ENCODE data around the gene NDUFV3.
"Not testable (repeated sequence)": the region's sequence is repeated elsewhere in the genome, so short reads cannot be mapped to it uniquely, and the experiment has no call there.

The NDUFV3 gene

DNA sequence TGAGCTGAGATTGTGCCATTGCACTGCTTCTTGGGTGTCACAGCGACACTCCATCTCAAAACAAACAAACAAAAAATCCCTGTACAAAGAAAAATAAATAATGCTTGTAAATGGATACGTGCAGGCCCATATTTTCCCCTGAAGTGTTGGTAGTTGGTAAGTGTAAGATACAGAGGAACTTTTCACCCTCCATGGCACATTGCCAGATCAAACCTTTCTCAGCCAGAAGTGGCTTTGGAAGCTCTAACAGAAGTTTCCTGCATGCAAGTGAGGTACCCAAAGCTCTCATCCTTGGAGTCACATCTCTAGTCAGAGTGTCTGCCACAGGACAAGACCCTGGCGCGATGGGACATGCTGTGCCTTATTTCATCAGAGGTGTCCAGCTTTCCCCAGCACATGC is 7.3 kb downstream of the NDUFV3 start:
- no peak for DNase-seq (ENCODE audit: low read depth)

DNA sequence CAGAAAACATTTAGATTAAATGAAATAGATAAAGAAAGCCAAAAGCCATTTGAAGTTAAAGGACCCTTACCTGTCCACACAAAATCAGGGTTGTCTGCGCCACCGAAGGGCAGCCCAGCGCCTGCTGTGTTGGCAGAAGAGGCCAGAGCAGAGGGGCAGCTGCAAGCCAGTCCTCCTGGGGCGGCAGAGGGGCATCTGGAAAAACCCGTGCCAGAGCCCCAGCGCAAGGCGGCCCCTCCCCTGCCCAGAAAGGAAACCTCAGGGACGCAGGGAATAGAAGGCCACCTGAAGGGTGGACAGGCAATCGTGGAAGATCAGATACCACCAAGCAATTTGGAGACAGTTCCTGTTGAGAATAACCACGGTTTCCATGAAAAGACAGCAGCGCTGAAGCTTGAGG is 10.7 kb downstream of the NDUFV3 start:
- DNase-seq (ENCODE audit: low read depth): no peak

DNA sequence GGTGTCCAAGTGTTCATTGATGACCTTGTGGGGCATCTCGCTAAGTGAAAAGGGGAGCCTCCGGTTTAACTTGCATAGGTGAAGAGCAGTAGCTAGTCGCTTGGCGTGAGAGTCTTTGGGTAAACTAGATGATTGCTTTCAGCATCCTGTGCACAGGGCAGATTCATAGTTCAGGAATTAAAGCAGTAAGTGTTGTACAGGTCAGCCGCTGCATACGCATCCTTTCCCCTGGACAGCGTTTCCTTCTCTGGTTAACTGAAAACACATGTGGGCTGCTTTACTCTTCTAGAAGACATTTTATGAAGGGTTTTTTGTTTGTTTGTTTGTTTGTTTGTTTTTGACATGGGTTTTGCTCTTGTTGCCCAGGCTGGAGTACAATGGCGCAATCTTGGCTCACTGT is 12.1 kb downstream of the NDUFV3 start:
- no peak for DNase-seq (ENCODE audit: low read depth)

DNA sequence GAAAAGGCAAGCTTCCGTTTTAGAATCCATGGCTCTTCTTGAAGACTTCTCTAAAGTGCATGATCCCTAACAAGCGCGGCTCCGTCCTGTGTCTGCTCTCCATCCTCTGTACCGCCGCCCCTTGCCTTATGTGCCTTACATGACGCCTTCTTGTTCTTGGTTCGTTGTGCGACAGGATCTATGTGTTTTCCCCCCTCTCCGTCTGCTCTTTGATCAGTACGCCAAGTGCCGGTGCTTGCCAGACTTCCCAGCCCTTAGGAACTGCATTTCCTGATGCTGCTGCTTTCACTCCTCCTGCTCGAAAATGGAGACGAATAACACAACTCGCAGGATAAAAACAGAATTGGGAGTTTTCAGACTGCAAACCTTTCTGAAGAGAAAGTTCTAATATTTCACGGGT is 13.1 kb downstream of the NDUFV3 start:
- no peak for DNase-seq (ENCODE audit: low read depth)

DNA sequence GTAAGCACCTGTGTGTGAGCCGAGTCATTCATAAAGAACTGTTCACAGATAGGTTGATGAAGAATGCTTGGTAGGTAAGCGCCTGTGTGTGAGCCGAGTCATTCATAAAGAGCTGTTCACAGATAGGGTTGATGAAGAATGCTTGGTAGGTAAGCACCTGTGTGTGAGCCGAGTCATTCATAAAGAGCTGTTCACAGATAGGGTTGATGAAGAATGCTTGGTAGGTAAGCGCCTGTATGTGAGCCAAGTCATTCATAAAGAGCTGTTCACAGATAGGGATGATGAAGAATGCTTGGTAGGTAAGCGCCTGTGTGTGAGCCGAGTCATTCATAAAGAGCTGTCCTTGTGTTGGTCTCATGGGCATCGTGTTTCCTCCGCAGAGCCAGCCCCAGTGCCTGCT is 15.4 kb downstream of the NDUFV3 start:
- not testable (repeated sequence) for DNase-seq (ENCODE audit: low read depth)

DNA sequence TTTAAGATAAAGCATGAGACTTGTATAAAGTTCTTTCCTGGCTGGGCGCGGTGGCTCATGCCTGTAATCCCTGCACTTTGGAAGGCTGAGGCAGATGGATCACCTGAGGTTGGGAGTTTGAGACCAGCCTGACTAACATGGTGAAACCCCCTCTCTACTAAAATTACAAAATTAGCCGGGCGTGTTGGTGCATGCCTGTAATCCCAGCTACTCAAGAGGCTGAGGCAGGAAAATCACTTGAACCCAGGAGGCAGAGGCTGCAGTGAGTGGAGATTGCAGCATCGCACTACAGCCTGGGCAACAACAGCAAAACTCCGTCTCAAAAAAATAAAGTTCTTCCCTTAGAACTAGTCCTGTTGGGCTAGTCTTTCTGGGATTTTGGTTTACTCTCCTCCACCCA is 18.8 kb downstream of the NDUFV3 start:
- not testable (repeated sequence) for DNase-seq (ENCODE audit: low read depth)

DNA sequence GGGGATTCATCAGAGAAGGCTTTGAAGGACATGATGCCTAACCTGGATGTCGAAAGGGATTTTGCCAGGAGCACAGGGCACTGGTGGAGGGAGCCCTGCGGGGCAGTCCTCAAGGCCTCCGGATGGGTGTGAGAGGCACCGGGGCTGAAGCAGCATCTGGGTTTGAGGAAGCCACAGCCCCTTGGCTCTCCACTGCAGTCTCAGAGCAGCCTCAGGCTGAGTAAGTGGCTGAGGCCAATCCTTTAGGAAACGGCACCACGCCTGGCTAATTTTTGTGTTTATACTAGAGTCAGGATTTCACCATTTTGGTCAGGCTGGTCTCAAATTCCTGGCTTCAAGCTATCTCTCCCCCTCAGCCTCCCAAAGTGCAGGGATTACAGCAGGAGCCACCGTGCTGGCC is 20.4 kb downstream of the NDUFV3 start:
- no peak for DNase-seq (ENCODE audit: low read depth)

DNA sequence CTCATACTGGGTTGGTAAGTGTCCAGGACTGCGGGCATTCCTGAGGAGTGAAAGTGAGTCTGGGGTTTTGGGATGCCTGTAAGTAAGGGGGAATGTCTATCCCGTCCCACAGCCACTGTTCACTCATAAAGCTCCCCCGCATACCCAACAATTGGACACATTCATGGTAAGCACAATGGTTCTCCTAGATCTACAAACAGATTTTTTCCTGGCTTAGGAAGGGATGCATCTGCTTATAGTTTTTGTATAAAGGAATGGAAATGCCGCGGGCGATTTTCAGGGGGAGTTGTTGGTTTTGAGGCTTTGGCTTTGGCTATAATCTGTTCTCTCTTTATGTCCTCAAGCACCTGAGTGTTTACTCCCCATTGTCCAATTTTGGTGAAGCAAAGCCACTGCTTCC is 25.2 kb downstream of the NDUFV3 start:
- DNase-seq (ENCODE audit: low read depth): no peak

DNA sequence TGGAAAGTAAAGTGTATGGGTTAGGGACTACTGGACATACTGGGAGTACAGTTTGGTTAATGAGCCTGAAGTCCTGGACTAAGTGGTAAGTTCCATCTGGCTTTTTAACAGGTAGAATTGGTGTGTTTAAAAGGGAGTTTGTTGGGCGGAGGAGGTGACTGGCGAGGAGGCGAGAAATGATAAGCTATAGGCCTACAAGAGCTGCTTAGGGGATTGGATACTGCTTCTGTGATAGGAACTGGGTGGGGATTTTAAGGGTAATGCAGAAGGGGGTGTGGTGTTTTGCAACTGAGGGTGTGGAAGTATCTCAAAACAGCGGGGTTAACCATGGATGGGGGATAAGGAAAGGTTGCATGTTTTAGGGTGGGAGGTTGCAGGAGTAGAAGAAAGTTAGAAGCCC is 28.8 kb downstream of the NDUFV3 start:
- DNase-seq (ENCODE audit: low read depth): no peak

DNA sequence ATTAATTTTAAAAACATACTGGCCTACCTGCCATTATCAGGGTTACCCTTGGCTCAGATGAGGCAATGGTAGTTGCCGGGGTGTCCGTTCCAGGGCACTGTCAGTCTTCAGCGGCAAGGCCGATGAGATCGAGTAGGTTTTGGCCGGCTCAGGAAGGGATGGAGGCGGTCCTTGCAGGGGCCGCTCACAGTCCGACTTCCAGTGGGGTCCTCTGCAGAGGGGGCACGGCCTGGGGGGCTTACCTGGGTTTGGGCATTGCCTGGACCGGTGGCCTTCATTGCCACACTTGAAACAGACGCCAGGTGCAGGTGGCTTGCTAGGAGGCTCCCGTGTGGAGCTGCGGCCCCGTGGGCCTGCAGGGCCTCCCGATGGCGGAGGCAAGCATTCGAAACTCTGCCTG is 29.8 kb downstream of the NDUFV3 start:
- no peak for DNase-seq (ENCODE audit: low read depth)

DNA sequence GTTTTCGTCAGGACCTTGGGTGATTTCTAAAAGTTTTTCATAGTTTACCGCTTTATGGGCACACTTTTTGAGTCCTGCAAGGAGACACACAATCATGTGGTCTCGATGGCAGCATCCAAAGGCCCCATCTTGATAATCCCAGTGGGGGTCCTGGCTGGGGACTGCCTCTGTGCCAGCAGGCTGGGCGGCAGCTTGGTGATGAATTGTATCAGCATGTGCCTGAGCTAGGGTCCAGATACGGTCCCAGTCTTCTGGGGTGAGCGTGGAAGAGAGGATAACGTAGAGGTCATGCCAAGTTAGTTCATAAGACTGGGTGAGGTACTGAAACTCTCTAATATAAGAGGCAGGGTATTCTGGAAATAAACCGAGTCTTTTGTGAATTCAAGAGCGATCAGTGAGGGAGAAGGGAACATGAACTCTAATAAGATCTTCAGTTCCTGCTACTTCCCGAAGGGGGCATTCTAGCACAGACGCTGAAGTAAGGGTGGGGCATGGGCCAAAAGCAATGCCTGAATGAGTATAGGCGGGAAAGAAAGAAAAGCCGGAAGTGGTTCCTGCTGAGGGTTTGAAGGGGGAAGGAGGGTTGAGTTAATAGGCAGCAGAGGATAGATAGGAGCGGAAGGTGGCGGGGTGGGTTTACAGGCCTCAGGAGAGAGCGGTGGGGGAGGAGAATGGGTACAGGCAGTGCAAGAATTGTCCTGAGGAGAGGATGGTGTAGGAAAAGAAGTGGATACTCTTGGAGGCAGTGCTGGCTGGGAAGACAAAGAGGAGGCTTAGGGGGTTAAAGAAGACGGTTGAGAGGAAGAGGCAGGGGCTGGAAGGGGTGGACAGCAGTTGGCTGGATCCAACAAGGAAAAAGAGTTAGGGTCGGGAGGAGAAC is 30.7 kb downstream of the NDUFV3 start:
- peak; percentile 68 for DNase-seq (ENCODE audit: low read depth)

DNA sequence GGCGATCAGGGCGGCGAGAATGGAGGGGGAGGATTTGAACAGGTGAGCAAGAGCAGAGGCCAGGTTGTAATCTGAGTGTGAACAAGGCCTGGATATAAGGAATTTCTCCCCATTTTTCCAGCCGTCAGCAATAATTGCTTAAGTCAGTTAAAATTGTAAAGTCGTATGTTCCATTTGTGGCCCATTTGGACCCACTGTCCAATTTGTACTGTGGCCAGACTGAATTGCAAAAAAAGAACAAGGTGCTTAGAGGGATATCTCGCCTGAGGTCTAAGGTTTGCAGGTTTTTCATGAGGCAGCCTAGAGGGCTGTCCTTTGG is 31.3 kb downstream of the NDUFV3 start:
- DNase-seq (ENCODE audit: low read depth): no peak

DNA sequence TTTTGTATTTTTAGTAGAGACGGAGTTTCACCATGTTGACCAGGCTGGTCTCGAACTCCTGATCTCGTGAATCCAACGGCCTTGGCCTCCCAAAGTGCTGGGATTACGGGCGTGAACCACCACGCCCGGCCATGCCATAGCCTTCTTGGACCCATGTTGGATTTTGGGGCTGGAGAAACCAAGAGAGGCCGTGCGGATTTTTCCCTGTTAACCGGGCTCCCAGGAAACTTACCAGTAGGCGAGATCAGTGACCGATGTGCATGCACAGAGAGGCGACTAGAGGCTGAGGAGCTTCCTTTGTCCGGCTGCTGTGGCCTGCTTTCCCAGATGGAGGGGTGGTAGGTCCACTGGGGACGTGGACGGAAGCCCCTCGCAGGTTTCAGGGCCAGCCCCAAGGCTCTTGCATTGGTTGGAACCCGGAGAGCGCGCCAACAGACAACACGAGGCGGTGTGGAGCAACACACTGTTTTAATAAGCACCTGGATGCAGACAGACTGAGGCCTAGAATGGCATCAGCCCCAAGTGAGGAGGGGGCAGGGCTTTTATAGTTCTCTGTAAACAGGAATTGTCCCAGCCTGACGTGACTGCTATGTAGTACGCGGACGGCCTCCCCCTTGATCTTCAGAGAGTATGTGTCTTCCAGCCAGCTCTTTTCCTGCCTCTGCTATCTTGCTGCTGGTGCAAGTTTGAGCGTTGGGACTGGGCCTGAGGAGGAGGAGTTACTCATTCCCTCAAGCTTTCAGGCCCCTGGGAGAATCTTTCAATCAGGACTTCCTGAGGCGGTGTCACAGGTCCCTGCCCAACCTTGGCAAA is 32.2 kb downstream of the NDUFV3 start, which contains the start of gene ERVH48-1:
ERVH48-1 (minus strand) TSS at position 517 of the 813 bp plus-strand sequence. CDS start 6,624 bp downstream, outside the sequence.
- no peak for DNase-seq (ENCODE audit: low read depth)

DNA sequence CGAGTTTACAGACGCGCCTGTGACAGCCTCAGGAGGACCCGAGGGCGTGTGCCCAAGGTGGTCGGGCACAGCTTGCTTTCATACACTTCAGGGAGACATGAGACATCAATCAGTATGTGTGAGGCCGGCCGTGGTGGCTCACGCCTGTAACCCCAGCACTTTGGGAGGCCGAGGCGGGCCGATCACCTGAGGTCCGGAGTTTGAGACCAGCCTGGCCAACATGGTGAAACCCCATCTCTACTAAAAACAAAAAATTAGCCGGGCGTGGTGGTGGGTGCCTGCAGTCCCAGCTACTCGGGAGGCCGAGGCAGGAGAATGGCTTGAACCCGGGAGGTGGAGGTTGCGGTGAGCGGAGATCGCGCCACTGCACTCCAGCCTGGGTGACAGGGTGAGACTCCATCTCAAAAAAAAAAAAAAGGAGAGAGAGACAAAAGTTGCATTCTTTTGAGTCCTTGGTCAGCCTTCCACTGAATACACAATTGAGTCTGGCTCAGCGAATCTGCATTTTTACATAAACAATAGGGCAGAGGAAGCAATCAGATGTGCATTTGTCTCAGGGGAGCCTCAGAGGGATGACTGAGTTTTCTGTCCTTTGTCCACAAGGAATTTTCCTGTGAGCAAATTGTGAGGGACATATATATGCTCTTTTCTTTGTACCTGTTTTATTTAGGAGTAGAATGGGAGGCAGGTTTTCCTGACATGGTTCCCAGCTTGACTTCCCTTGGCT is 34.5 kb downstream of the NDUFV3 start:
- not testable (repeated sequence) for DNase-seq (ENCODE audit: low read depth)

DNA sequence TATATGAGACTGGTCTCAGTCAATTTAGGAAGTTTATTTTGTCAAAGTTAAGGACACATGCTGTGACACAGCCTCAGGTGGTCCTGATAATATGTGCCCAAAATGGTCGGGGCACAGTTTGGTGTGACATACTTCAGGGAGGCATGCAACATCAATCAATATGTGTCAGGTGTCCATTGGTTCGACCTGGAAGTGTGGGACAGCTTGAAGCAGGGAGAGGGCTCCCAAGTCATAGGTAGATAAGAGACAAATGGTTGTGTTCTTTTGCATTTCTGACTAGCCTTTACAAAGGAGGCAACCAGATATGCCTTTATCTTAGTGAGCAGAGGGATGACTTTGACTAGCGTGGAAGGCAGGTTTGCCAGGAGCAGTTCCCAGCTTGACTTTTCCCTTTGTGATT is 36.9 kb downstream of the NDUFV3 start:
- no peak for DNase-seq (ENCODE audit: low read depth)

DNA sequence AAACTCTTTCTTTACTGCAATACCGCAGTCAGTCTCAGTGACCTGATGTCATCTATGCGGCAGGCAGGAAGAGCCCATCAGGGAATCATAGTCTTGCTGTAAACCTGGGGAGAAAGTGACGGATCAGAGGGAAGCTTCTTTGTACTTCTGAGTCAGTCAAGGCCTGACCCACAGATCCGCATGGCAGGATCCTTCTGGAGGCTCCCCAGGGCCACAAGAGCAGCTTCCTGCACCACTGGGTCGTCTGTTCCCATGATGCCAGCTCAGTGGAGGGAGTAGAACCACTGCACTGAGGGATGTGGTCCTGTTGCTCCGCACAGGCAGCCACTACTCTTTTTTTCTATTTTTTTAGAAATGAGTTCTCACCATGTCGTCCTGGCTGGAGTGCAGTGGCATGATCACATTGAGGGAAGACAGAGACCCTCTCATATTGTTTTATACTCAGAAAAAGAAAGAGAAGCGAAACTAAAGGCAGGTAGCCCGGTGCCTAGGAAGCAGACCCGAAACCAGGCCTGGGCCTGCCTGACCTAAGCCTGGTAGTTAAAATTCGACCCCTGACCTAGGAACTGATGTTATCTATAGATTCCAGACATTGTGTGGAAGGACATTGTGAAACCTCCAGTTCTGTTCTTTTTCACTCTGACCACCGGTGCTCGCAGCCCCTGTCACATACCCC is 38.6 kb downstream of the NDUFV3 start:
- DNase-seq (ENCODE audit: low read depth): no peak

DNA sequence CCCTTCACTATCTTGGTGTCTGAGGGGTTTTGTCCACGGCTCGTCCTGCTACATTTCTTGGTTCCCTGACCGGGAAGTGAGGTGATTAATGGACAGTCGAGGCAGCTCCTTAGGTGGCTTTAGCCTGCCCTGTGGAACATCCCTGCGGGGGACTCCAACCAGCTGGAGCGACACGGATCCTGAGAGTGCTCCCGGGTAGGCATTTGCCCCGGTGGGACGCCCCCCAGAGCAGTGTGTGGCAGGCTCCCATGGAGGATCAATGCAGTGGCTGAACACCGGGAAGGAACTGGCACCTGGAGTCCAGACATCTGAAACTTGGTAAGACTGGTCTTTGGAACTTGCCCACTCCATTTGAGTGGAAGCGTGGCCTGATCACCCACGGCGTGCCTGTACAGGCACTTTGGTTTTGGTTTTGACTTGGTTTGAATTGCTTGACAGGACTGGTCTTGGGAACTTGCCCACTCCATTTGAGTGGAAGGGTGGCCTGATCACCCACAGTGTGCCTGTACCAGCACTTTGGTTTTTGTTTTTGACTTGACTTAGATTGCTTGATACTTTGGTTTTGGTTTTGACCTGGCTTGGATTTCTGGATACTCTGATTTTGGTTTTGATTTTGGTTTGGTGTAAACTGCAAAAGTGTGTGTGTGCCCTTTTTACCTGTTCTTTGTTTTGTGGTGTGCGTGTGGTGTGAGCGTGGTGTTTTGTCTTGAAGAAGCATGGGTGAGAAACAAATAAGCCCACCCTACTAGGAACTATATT is 39.4 kb downstream of the NDUFV3 start:
- DNase-seq (ENCODE audit: low read depth): not testable (repeated sequence)

DNA sequence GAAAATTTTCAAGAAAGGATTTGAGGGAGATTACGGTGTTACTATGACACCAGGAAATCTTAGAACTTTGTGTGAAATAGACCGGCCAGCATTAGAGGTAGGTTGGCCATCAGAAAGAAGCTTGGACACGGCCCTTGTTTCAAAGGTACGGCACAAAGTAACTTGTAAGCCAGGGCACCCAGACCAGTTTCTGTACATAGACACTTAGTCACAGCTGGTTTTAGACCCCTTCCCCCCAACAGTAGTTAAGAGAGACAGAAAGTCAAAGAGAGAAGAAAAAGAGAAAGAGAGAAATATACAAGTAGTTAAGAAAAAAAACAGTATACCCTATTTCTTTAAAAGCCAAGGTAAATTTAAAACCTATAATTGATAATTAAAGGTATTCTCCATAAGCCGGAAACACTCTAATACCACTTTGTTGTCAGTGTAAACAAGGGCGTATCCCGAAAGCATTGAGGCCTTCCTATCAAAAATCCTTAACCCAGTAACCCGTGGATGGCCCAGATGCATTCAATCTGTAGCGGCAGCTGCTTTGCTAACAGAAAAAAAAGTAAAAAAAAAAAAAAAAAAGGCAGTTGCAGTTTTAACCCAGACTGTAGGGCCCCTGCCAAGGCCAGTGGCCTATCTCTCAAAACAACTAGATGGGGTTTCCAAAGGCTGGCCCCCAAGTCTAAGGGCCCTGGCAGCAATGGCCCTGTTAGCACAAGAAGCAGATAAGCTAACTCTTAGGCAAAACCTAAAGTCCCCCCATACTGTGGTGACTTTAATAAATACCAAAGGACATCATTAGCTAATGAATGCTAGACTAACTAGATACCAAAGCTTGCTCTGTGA is 40.2 kb downstream of the NDUFV3 start:
- DNase-seq (ENCODE audit: low read depth): not testable (repeated sequence)

DNA sequence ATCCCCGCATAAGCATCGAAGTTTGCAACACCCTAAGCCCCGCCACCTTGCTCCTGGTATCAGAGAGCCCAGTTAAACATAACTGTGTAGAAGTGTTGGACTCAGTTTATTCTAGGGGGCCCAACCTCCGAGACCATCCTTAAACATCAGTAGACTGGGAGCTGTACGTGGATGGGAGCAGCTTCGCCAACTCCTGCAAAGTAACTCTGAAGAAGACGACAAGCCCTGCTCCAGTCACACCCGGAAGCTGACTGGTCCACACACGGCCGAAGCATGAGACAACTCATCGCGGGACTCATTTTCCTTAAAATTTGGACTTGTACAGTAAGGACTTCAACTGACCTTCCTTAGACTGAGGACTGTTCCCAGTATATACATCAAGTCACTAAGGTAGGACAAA is 40.9 kb downstream of the NDUFV3 start:
- DNase-seq (ENCODE audit: low read depth): not testable (repeated sequence)

DNA sequence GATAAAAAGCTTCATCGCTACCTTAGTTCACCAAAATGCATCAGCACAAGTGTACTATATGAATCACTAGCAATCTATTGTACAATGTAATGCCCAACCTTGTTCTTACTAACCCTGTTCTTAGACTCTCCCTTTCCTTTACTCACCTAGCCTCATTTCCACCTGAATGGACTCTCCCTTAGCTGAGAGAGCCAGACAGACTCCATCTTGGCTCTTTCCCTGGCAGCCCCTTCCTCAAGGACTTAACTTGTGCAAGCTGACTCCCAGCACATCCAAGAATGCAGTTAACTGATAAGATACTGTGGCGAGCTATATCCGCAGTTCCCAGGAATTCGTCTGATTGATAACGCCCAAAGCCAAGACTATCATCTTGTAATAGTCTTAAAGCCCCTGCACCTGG is 43.3 kb downstream of the NDUFV3 start:
- DNase-seq (ENCODE audit: low read depth): not testable (repeated sequence)

All from activated T-cell treated with anti-CD3 and anti-CD28 coated beads for 24 hours (primary cell).